Transverse colon (tissue), 4 donors: ENCODE results near the gene DGUOK. TPM values are rescaled to one million over a fixed set of nuclear protein-coding genes. Genes with fewer than 3 reads are reported as not detected.
A peak's percentile ranks its signal among the peaks of the same experiment; 100 is the strongest.

Experiments used
- DNase-seq: peaks from one replicate; pipeline ENCODE4 v3.0.0-alpha.2; 2019
- H3K27ac ChIP-seq, 4 donors: fragments of 200-600 bp; sonication (generic); 2 replicates each; pipeline ENCODE4 v1.5.1; 2016 to 2018; ENCODE audit warnings: inconsistent platforms in 4 of 4
- H3K27me3 ChIP-seq: fragments of 200-600 bp; sonication (generic); 2 replicates; pipeline ENCODE4 v1.5.1; 2017; ENCODE audit warnings: inconsistent platforms
- H3K36me3 ChIP-seq, 4 donors: fragments of 200-600 bp; sonication (generic); 2 replicates each; pipeline ENCODE4 v1.5.1; 2017 to 2019; ENCODE audit warnings: inconsistent platforms in 4 of 4
- H3K4me1 ChIP-seq, 4 donors: fragments of 200-600 bp; sonication (generic); 2 replicates each; pipeline ENCODE4 v1.5.1; 2017 to 2020; ENCODE audit warnings: inconsistent platforms in 4 of 4
- H3K4me3 ChIP-seq, 4 donors: fragments of 200-600 bp; sonication (generic); 1 replicate in 1 of 4; 2 replicates in 3 of 4; pipeline versions ENCODE4 v1.5.1 to v1.6.1; 2017 to 2019; ENCODE audit warnings: inconsistent platforms in 4 of 4
- H3K9me3 ChIP-seq, 2 donors: fragments of 200-600 bp; sonication (generic); 2 replicates each; pipeline ENCODE4 v1.5.1; 2017 to 2019; ENCODE audit warnings: inconsistent platforms in 2 of 2
- EP300 ChIP-seq: sonication (generic); formaldehyde crosslinking; IDR thresholded peaks from one replicate; pipeline ENCODE4 v1.6.1; 2017; ENCODE audit warnings: antibody characterized with exemption, low read depth
- POLR2A ChIP-seq: fragments of 450-650 bp; IDR thresholded peaks from one replicate; pipeline ENCODE4 v1.6.1; 2016; ENCODE audit warnings: antibody characterized with exemption, mild to moderate bottlenecking, moderate library complexity
- POLR2AphosphoS5 ChIP-seq, 3 donors: sonication (generic); formaldehyde crosslinking; IDR thresholded peaks; one replicate each; pipeline ENCODE4 v1.6.1; 2016; ENCODE audit warnings: antibody characterized with exemption in 3 of 3
- WGBS, 2 donors: methylation state at CpG; one replicate each; pipeline ENCODE4 v1.1.5; 2018; ENCODE audit warnings: low coverage in 1 of 2; 5-methylcytosine and 5-hydroxymethylcytosine counted together
- in situ Hi-C, 4 donors: fragments of 200-750 bp; cut with MboI; loops; one replicate each; pipeline versions ENCODE4 v1.15.0 to v1.15.1; 2017; ENCODE audit warnings: low sequenced_read_pairs in 3 of 4, low pct_ligation_motif_present in 1 of 4, low pct_unique_long_range_greater_than_20kb in 1 of 4
- intact Hi-C: fragments of 100-400 bp; cut with DNase I; formaldehyde crosslinking; loops from one replicate; pipeline ENCODE4 v1.15.1; 2023; ENCODE audit warnings: low total_unique reads
- total RNA-seq, 4 donors: library from RNA; depleted of rRNA; stranded (reverse); fragments of >200 nt; gene quantifications; one replicate each; pipeline ENCODE4 v1.1.0, GENCODE V29; 2016
- TF ChIP-seq, protein P1 (sequence below), 5 experiments: fragments of 200-600 bp in 3 of 5; fragments of 450-650 bp in 2 of 5; sonication (generic) in 3 of 5; IDR thresholded peaks; 1 replicate in 2 of 5; 2 replicates in 3 of 5; pipeline ENCODE4 v1.5.1; 2016 to 2017; ENCODE audit warnings: antibody characterized with exemption in 5 of 5, inconsistent platforms in 3 of 5, mild to moderate bottlenecking in 2 of 5, moderate library complexity in 1 of 5

The DGUOK gene
- total RNA-seq, 4 donors from 2014 or later: 27.3 to 49.7 (median 40.3) TPM

DNA sequence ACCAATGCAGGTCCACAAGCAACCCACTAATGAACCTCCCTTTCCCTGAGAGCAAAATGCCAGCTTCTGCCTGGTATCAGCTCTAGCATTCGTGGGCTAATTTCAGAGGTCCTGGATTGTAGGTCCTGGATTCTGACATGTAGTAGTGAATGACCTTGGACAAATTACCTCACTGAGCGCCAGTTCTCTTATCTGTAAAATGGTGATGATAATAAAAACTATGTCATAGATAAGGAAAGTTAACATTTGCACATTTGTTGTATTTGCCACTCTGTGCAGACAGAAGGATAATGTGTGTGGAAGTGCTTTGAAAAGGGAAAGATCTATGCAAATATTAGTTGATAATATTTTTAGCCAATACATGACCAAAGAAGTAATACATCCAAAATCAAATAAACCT is 53.9 kb downstream of the DGUOK start:
- peaks cover 10 to 57% (median 50%) of the 10 kb centered on the region in 4 donors for H3K4me1 ChIP-seq
- peak overlapping the region in 3 of 4 donors; percentile 91 to 96 (median 92) for H3K27ac ChIP-seq

GRCh38 chr2:73981081-73982001 is 54.7 kb downstream of the DGUOK start:
- Histone ChIP-seq H3K27me3 (no peaks in the 10 kb centered on the region), H3K27ac (peak overlapping the region; percentile 89 to 96 (median 92)), H3K36me3 (no peaks in the 10 kb centered on the region), H3K9me3 (no peaks in the 10 kb centered on the region), H3K4me1 (peaks cover 17 to 63% (median 58%) of the 10 kb centered on the region in 4 donors), H3K4me3 (peak overlapping the region in 3 of 4 donors; percentile 35 to 54 (median 37))
- in situ Hi-C loops: loop anchor here in 1 of 4 donors (25.0 kb wide), 1 partner anchor 144 kb away; the partner anchor contains the start of gene STAMBP
- 0 to 10% methylated on average over 3 to 31 of the region's 31 CpGs for WGBS, 2 donors
- TF ChIP-seq POLR2A (peak; percentile 18), POLR2AphosphoS5 (IDR thresholded peaks at IDR 0.05) (peak in 2 of 3 donors; percentile 14 to 22)
- TF ChIP-seq, protein P1, sequence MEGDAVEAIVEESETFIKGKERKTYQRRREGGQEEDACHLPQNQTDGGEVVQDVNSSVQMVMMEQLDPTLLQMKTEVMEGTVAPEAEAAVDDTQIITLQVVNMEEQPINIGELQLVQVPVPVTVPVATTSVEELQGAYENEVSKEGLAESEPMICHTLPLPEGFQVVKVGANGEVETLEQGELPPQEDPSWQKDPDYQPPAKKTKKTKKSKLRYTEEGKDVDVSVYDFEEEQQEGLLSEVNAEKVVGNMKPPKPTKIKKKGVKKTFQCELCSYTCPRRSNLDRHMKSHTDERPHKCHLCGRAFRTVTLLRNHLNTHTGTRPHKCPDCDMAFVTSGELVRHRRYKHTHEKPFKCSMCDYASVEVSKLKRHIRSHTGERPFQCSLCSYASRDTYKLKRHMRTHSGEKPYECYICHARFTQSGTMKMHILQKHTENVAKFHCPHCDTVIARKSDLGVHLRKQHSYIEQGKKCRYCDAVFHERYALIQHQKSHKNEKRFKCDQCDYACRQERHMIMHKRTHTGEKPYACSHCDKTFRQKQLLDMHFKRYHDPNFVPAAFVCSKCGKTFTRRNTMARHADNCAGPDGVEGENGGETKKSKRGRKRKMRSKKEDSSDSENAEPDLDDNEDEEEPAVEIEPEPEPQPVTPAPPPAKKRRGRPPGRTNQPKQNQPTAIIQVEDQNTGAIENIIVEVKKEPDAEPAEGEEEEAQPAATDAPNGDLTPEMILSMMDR (IDR thresholded peaks at IDR 0.05): no peak
- DNase-seq: peak; percentile 56
- intact Hi-C loops: loop anchor here (10.0 kb wide), 2 partner anchors 57 to 157 kb away; partner anchors contain the start of genes DGUOK and STAMBP

More for the DNA sequence above, 53.9 kb downstream of the DGUOK start:
- 59 to 67% methylated on average over 2 of the region's 2 CpGs for WGBS, 2 donors
- TF ChIP-seq, protein P1 (IDR thresholded peaks at IDR 0.05): no peak
- TF ChIP-seq POLR2AphosphoS5 (IDR thresholded peaks at IDR 0.05) (peak in 1 of 3 donors; percentile 6), EP300 (no peak)
- no peak for DNase-seq
- H3K4me3 ChIP-seq: peak overlapping the region in 3 of 4 donors; percentile 35 to 54 (median 37)
- no peaks in the 10 kb centered on the region for H3K9me3 ChIP-seq
- in situ Hi-C loops: loop anchor here in 1 of 4 donors (25.0 kb wide), 1 partner anchor 143 kb away; the partner anchor contains the start of gene STAMBP
- intact Hi-C loops: loop anchor here (10.0 kb wide), 2 partner anchors 56 to 156 kb away; partner anchors contain the start of genes DGUOK and STAMBP
- H3K27me3 ChIP-seq: no peaks in the 10 kb centered on the region
- no peaks in the 10 kb centered on the region for H3K36me3 ChIP-seq

- Histone ChIP-seq H3K27ac (peak overlapping the region; percentile 89 to 96 (median 92)), H3K4me1 (peaks cover 19 to 71% (median 66%) of the 10 kb centered on the region in 4 donors), H3K36me3 (no peaks in the 10 kb centered on the region), H3K9me3 (no peaks in the 10 kb centered on the region), H3K27me3 (no peaks in the 10 kb centered on the region), H3K4me3 (no peak overlapping the region)
- in situ Hi-C loops: loop anchor here in 1 of 4 donors (25.0 kb wide), 1 partner anchor 145 kb away; the partner anchor contains the start of gene STAMBP
- TF ChIP-seq, protein P1 (IDR thresholded peaks at IDR 0.05): no peak
- TF ChIP-seq POLR2A (no peak), POLR2AphosphoS5 (IDR thresholded peaks at IDR 0.05) (no peak), EP300 (no peak)
- DNase-seq: peak; percentile 54
- 44 to 72% methylated on average over 3 to 7 of the region's 7 CpGs for whole genome bisulfite sequencing, 2 donors
- intact Hi-C loops: loop anchor here (10.0 kb wide), 2 partner anchors 57 to 157 kb away; partner anchors contain the start of genes DGUOK and STAMBP
These were observed 55.5 kb downstream of the DGUOK start for GRCh38 chr2:73982140-73982617.
